Testis (tissue), 2 donors: ENCODE data around the gene COL13A1.
A peak's percentile ranks its signal among the peaks of the same experiment; 100 is the strongest.

Experiments
- POLR2A ChIP-seq: fragments of 450-650 bp; IDR thresholded peaks from one replicate; pipeline ENCODE4 v1.6.1; 2017; ENCODE audit warnings: antibody characterized with exemption, mild to moderate bottlenecking, moderate library complexity
- TF ChIP-seq, protein P1 (sequence below), 3 experiments: fragments of 450-650 bp in 2 of 3; fragments of 200-600 bp in 1 of 3; sonication (generic) in 1 of 3; IDR thresholded peaks; one replicate each; pipeline ENCODE4 v1.5.1; 2016 to 2019; ENCODE audit warnings: antibody characterized with exemption in 3 of 3, mild to moderate bottlenecking in 2 of 3, moderate library complexity in 1 of 3

GRCh38 chr10:69885379-69886013 is 83.8 kb downstream of the COL13A1 start:
- TF ChIP-seq, protein P1, sequence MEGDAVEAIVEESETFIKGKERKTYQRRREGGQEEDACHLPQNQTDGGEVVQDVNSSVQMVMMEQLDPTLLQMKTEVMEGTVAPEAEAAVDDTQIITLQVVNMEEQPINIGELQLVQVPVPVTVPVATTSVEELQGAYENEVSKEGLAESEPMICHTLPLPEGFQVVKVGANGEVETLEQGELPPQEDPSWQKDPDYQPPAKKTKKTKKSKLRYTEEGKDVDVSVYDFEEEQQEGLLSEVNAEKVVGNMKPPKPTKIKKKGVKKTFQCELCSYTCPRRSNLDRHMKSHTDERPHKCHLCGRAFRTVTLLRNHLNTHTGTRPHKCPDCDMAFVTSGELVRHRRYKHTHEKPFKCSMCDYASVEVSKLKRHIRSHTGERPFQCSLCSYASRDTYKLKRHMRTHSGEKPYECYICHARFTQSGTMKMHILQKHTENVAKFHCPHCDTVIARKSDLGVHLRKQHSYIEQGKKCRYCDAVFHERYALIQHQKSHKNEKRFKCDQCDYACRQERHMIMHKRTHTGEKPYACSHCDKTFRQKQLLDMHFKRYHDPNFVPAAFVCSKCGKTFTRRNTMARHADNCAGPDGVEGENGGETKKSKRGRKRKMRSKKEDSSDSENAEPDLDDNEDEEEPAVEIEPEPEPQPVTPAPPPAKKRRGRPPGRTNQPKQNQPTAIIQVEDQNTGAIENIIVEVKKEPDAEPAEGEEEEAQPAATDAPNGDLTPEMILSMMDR (IDR thresholded peaks at IDR 0.05), result peak in 2 of 3 experiments; percentile 30 to 60
- no peak for TF ChIP-seq POLR2A
